ENCODE data around the gene RBPMS2.
A peak's percentile ranks its signal among the peaks of the same experiment; 100 is the strongest.

RBPMS2 gene

GRCh38 chr15:64716452-64716851 is 58.9 kb downstream of the RBPMS2 start:
- DNase-seq = no peak

GRCh38 chr15:64713592-64713991 is 61.8 kb downstream of the RBPMS2 start:
- DNase-seq = no peak

- no peak for DNase-seq
Observed at GRCh38 chr15:64712353-64712752, 63.0 kb downstream of the RBPMS2 start.

- no peak for DNase-seq
Observed at GRCh38 chr15:64710676-64711428, 64.5 kb downstream of the RBPMS2 start.

DNA sequence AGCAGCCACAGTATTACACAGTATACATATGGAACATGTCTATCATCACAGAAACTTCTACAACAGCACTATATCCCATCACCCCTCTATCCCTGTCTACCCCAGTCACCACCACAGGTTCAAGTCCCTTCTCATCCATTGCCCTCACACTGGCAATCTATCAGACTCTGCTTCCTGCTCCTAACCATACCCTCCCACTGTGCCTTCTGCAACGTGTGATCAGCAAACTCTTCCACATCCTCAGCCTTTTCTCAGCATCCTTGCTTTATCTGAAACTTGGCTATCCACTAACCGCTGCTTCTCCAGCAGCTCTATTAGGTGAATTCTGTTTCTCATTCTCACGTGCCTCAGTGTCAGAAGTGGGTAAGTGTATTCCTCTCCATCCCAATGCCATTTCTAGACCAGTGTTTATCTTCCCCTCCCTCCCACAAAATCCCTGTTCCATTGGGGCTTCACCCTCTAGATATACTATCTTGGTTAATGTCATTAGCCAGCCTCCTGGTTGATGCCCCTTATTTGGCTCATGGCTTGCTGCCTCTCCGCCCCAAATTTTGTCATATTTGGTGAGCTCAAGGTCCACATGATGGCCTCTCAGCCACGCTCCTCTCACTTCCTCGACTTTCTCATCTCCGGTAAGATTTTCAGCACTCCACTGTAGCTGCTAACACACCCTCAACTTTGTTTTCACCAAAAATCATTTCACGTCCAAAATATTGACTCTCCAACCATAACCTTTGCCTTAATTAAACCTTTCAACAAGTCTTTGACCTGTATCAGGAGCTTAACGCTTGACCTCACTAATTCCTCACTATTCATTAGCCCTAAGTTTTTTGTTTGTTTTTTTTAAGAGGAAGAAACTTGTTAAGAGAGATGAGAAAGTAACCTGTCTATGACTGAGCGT is 69.1 kb downstream of the RBPMS2 start:
- DNase-seq = no peak

DNA sequence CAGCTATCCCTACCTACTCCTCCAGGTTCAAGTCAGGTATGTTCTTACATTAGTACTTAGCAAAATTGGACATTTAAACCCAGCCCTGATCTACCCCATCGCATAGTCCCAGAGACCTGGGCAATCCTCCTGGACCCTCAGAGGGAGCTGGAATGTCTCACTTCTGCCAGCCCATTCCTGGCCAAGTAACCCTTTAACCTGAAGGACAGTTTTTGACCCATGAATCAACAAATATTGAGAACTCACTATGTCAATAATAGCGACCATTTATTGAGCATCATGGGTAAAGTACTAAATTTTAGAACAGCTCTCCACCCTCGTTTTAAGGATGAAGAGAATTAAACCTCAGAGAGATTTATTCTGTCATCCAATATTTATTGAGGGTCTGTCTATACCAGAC is 70.4 kb downstream of the RBPMS2 start:
- no peak for DNase-seq

GRCh38 chr15:64703632-64703959 is 71.8 kb downstream of the RBPMS2 start:
- no peak for DNase-seq

DNA sequence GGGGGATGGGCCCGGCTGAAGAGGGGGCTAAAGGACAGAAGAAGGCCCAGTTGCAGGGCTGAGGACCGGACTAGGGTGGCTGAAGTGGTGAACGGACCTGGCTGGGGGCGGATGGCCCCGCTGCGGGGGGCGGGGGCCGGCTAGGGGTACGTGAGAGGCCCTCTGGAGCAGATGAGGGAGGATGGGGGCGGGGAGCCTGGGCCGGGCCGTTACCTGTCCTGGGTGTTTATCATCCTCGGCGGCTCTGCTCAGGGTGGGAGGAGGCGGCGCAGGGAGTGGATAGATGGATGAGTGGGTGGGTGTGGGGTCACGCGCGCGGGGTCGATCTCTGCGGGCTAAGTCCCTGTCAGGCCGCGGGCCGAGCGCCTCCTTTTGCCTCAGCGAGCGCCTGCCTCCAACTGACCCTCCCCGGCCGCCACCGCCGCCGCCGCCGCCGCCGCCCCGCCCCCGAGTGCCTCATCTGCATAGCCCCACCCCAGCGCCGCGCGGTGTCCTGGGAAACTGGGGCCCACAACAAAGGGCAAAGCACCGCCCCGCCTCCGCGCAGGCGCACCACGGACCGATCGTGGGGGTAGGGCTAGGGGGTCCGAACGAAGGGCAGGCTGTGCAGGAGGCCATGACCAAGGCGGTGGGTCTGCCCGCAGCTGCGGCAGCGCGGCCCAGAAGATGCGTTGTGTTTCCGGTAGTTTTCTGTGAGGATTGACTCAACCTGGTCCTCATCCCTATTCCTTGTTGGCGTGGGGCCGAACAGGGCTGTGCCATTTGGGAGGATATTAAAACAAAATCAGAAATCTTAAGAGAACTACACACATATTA is 72.4 kb downstream of the RBPMS2 start:
- DNase-seq = peak; percentile 84

DNA sequence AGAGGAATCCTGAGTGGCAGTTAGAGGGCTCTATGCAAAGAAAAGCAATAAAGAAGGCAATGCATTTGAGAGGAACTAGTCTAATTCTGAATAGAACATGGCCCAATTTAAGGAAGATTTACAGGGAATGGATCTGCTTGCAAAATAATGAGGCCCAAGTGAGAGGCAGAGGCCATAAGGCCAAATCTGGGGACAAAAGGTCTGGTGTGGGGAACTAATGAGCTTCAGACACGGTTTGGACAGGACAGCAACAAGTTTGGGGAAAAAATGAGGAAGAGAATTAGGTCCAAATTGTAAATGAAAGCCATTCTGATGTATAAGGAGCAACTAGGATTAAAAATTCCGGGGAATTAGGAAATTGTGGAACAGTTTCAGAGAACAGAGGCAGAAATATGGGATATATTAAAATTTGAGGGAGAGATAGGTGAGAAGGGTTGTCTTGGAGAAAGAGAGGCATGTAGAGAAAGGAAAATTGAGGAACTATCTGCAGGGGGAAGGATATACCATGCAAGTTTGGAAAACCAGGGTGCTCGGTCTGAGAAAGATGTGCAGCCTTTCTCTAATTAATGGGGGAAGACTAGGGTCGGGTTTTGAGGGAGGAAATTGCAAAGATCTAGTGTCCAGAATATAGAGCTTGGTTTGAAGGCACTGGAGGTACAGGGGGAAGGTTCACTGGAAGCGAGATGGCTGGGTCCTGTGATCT is 73.8 kb downstream of the RBPMS2 start:
- no peak for DNase-seq

DNA sequence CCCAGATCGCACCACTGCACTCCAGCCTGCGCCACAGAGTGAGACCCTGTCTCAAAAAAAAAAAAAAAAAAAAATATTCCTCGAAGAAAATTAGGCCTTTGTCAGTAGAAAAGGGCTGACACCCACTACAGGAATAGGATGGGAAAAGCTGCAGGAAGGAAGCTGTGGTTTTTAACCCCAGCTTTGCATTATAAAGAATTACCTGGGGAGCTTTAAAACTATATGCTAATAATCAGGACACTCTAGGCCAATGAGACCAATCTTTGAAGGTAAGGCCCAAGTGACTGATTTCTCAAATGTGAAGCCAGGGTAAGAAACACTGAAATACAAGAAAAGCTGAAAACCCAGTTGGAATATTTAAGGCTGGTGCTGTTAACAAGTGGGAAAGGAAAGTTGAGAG is 74.3 kb downstream of the RBPMS2 start:
- DNase-seq = no peak

DNA sequence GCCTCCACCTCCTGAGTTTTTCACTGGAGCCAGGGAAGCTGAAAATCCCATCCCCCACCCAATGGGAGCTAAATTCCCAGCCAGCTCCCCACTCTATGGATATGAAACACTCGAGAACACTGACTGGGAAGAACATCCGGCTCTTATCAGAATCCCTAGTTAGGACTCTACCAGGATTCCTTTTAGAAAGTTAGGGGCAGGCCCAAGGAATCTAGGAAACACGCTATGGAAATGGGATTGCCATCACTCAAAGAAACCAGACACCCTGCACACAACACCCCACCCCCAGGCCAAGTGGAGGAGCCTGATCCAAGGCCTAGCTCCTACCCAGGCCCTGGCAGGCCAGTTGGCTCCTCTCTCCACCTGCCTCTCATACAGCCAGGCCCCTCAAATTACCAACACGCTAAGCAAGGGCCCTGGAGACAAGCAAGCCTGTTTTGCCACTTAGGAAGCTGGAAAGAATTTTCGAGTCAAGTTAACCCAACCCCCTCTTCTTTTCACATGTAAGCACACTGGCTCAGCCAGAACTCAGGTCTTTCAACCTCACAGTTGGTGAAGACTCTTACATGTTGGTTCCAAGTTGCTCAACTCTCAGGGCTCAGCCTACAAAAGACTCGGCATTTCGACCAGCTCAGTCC is 75.5 kb downstream of the RBPMS2 start:
- no peak for DNase-seq

GRCh38 chr15:64698823-64699222 is 76.6 kb downstream of the RBPMS2 start:
- no peak for DNase-seq

GRCh38 chr15:64697911-64698369 is 77.4 kb downstream of the RBPMS2 start:
- no peak for DNase-seq

DNA sequence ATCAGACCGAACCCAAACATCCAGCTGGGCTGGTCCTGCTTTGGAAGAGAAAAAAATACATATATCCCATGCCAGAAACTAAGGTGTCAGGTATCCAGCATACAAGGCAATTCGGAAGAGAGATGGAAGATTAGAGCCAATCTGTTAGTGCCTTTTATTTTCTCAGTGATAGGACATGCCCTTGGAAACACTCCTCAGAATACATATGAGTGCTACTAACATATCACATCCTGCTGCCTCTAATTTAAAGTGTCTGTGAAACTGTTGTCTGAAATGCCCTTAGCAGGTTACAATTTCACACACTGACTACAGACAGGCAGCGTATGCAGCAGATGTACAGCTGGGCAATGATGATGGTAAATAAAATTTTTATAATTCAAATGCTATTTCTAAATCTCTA is 78.9 kb downstream of the RBPMS2 start:
- DNase-seq = no peak

DNA sequence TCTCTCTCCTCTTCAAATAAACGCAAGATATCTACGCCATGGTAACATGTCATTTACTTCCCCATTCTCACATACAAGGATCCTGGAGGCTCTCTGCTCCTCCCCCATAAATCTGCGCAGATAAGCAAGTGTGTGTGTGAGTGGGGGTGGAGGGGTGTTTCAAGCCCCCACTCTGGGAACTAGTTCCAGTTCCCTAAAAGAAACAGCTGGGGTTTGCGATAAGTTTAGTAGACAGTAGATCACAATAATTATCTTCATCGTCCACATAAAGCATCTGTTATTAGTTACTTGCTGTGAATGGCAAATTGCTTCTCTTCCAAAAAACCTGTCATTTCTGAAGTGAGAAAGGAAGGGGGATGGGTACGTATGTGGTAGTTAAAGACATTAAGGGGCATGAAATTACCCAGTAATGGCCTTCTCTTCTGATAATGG is 79.8 kb downstream of the RBPMS2 start:
- no peak for DNase-seq

- DNase-seq = no peak
Observed at GRCh38 chr15:64694816-64695215, 80.6 kb downstream of the RBPMS2 start.

GRCh38 chr15:64693134-64693533 is 82.3 kb downstream of the RBPMS2 start:
- DNase-seq = no peak

- no peak for DNase-seq
Observed at GRCh38 chr15:64691896-64692565, 83.4 kb downstream of the RBPMS2 start.

- DNase-seq = no peak
Observed at GRCh38 chr15:64690578-64691296, 84.7 kb downstream of the RBPMS2 start.

GRCh38 chr15:64690008-64690407 is 85.4 kb downstream of the RBPMS2 start:
- DNase-seq = no peak
